GOT3 (cell line): Measurements from ENCODE around the gene SMIM45.

Source experiments
- DNase-seq: peaks from one replicate; lab custom pipeline; 2025; ENCODE audit warnings: mixed read lengths; lab: John Stamatoyannopoulos, UW

The SMIM45 gene

GRCh38 chr22:42001706-42002105 lies 49.8 kb downstream of the SMIM45 start:
- no peak for DNase-seq

GRCh38 chr22:42007922-42008321 lies 56.0 kb downstream of the SMIM45 start:
- DNase-seq, result no peak
